Subcutaneous abdominal adipose tissue (tissue), 5 donors: Measurements from ENCODE around the gene HELQ.

Source experiments
- H3K27ac ChIP-seq: one replicate; pipeline ENCODE4 v1.7.0; 2013; ENCODE audit warnings: low read depth, mild to moderate bottlenecking, inconsistent platforms, low read length, moderate library complexity
- H3K27me3 ChIP-seq, 5 donors: one replicate each; pipeline ENCODE4 v1.7.0; 2013; ENCODE audit warnings: low read length in 5 of 5, inconsistent platforms in 1 of 5; ENCODE audit not compliant: control insufficient read depth in 5 of 5, insufficient read depth in 4 of 5
- H3K36me3 ChIP-seq, 5 donors: one replicate each; pipeline ENCODE4 v1.7.0; 2013; ENCODE audit warnings: low read length in 5 of 5; ENCODE audit not compliant: control insufficient read depth in 5 of 5, insufficient read depth in 5 of 5
- H3K4me1 ChIP-seq, 5 donors: one replicate each; pipeline ENCODE4 v1.7.0; 2013; ENCODE audit warnings: low read length in 5 of 5, mild to moderate bottlenecking in 3 of 5, moderate library complexity in 1 of 5; ENCODE audit not compliant: control insufficient read depth in 5 of 5, insufficient read depth in 5 of 5
- H3K4me3 ChIP-seq, 5 donors: one replicate each; pipeline ENCODE4 v1.7.0; 2013; ENCODE audit warnings: low read length in 5 of 5, low read depth in 1 of 5
- H3K9ac ChIP-seq, 5 donors: one replicate each; pipeline ENCODE4 v1.7.0; 2013; ENCODE audit warnings: low read length in 5 of 5, mild to moderate bottlenecking in 4 of 5, moderate library complexity in 3 of 5
- H3K9me3 ChIP-seq, 5 donors: one replicate each; pipeline ENCODE4 v1.7.0; 2013; ENCODE audit warnings: low read length in 5 of 5; ENCODE audit not compliant: control insufficient read depth in 5 of 5
- donor health status: healthy.
- donor health status: healthy.
- donor health status: healthy.
- donor health status: healthy.
- donor health status: healthy.

HELQ gene

GRCh38 chr4:83358410-83358809 lies 97.2 kb downstream of the HELQ start:
- no peak overlapping the region for H3K4me3 ChIP-seq
- no peaks in the 10 kb centered on the region for H3K27me3 ChIP-seq
- no peak overlapping the region for H3K27ac ChIP-seq
- H3K4me1 ChIP-seq: peaks cover 0 to 8% (median 0%) of the 10 kb centered on the region in 5 donors
- peaks cover 0 to 7% (median 3%) of the 10 kb centered on the region in 5 donors for H3K9me3 ChIP-seq
- H3K9ac ChIP-seq: no peak overlapping the region
- no peaks in the 10 kb centered on the region for H3K36me3 ChIP-seq
